Measurements from ENCODE around the gene TBX10. TPM values are rescaled to one million over a fixed set of nuclear protein-coding genes. Genes with fewer than 3 reads are reported as not detected.

Gene TBX10
- total RNA-seq, 1 experiment from 2014 or later = not detected

GRCh38 chr11:67617243-67617953, 22.2 kb downstream of the TBX10 start:
- no peak for DNase-seq (ENCODE audit: extremely low read depth, low read depth)

GRCh38 chr11:67616431-67617242, 22.9 kb downstream of the TBX10 start:
- DNase-seq (ENCODE audit: extremely low read depth, low read depth) = no peak

- DNase-seq (ENCODE audit: extremely low read depth, low read depth) = no peak
These were observed 23.7 kb downstream of the TBX10 start for GRCh38 chr11:67615728-67616430.

- DNase-seq (ENCODE audit: extremely low read depth, low read depth) = peak; percentile 23
These were observed 24.5 kb downstream of the TBX10 start for GRCh38 chr11:67614730-67615714.

- peak; percentile 22 for DNase-seq (ENCODE audit: extremely low read depth, low read depth)
These were observed 25.4 kb downstream of the TBX10 start for GRCh38 chr11:67613960-67614715.

- no peak for DNase-seq (ENCODE audit: extremely low read depth, low read depth)
These were observed 26.1 kb downstream of the TBX10 start for GRCh38 chr11:67613313-67613959.

- no peak for DNase-seq (ENCODE audit: extremely low read depth, low read depth)
These were observed 26.8 kb downstream of the TBX10 start for GRCh38 chr11:67612751-67613150.

GRCh38 chr11:67611704-67612587, 27.6 kb downstream of the TBX10 start:
- no peak for DNase-seq (ENCODE audit: extremely low read depth, low read depth)

- DNase-seq (ENCODE audit: extremely low read depth, low read depth) = no peak
These were observed 28.4 kb downstream of the TBX10 start for GRCh38 chr11:67611165-67611564.

GRCh38 chr11:67610302-67610868, 29.2 kb downstream of the TBX10 start:
- no peak for DNase-seq (ENCODE audit: extremely low read depth, low read depth)

GRCh38 chr11:67609316-67609715, 30.2 kb downstream of the TBX10 start:
- no peak for DNase-seq (ENCODE audit: extremely low read depth, low read depth)

- DNase-seq (ENCODE audit: extremely low read depth, low read depth) = no peak
These were observed 31.1 kb downstream of the TBX10 start for GRCh38 chr11:67608486-67608885.

GRCh38 chr11:67607507-67607906, 32.1 kb downstream of the TBX10 start:
- DNase-seq (ENCODE audit: extremely low read depth, low read depth) = no peak

GRCh38 chr11:67606492-67607295, 32.9 kb downstream of the TBX10 start, which contains the start of gene NDUFV1:
Gene NDUFV1, plus strand, starts transcription at chr11:67606936. Its CDS starts 69 bp downstream, at chr11:67607005.
- peak; percentile 85 for DNase-seq (ENCODE audit: extremely low read depth, low read depth)

GRCh38 chr11:67606093-67606491, 33.5 kb downstream of the TBX10 start:
- DNase-seq (ENCODE audit: extremely low read depth, low read depth) = no peak

- DNase-seq (ENCODE audit: extremely low read depth, low read depth) = no peak
These were observed 34.1 kb downstream of the TBX10 start for GRCh38 chr11:67605231-67606011.

Data from NCI-H460 (cell line).